ENCODE data around the gene PRKCA. TPM values are rescaled to one million over a fixed set of nuclear protein-coding genes. Genes with fewer than 3 reads are reported as not detected.

The PRKCA gene
- total RNA-seq, 1 donor from 2014 or later: 29.0 TPM

- Histone ChIP-seq H3K9me3 (no peaks in the 10 kb centered on the region), H3K36me3 (no peaks in the 10 kb centered on the region), H3K27me3 (ENCODE audit: low read depth) (no peaks in the 10 kb centered on the region), H3K4me3 (no peak overlapping the region), H3K4me1 (no peaks in the 10 kb centered on the region), H3K27ac (no peak overlapping the region)
- ATAC-seq (no peak), DNase-seq (no peak)
- no peak for TF ChIP-seq CTCF (IDR thresholded peaks at IDR 0.05)
- intact Hi-C loops (cut with DNase I): no loop called here
Observed at GRCh38 chr17:66562119-66562518, 259.7 kb downstream of the PRKCA start.

GRCh38 chr17:66564992-66565465, 262.6 kb downstream of the PRKCA start:
- no peaks in the 10 kb centered on the region for H3K9me3 ChIP-seq
- ATAC-seq: no peak

GRCh38 chr17:66567234-66568170, 265.1 kb downstream of the PRKCA start:
- Histone ChIP-seq H3K9me3 (no peaks in the 10 kb centered on the region), H3K36me3 (no peaks in the 10 kb centered on the region), H3K27ac (no peak overlapping the region), H3K27me3 (ENCODE audit: low read depth) (no peaks in the 10 kb centered on the region), H3K4me3 (no peak overlapping the region), H3K4me1 (no peaks in the 10 kb centered on the region)
- ATAC-seq (peak; percentile 88), DNase-seq (peak; percentile 81)
- intact Hi-C loops (cut with DNase I): no loop called here
- peak; percentile 80 for TF ChIP-seq CTCF (IDR thresholded peaks at IDR 0.05)

More at GRCh38 chr17:66564992-66565465, 262.6 kb downstream of the PRKCA start:
- Histone ChIP-seq H3K27me3 (ENCODE audit: low read depth) (no peaks in the 10 kb centered on the region), H3K27ac (no peak overlapping the region), H3K4me3 (no peak overlapping the region), H3K36me3 (no peaks in the 10 kb centered on the region), H3K4me1 (no peaks in the 10 kb centered on the region)
- intact Hi-C loops (cut with DNase I): no loop called here
- no peak for TF ChIP-seq CTCF (IDR thresholded peaks at IDR 0.05)
- DNase-seq: no peak

- no peak for TF ChIP-seq CTCF (IDR thresholded peaks at IDR 0.05)
Observed at GRCh38 chr17:66569572-66569971, 267.2 kb downstream of the PRKCA start.

GRCh38 chr17:66570447-66571195, 268.2 kb downstream of the PRKCA start:
- Histone ChIP-seq H3K27ac (no peak overlapping the region), H3K36me3 (no peaks in the 10 kb centered on the region), H3K4me1 (no peaks in the 10 kb centered on the region), H3K4me3 (no peak overlapping the region), H3K9me3 (no peaks in the 10 kb centered on the region), H3K27me3 (ENCODE audit: low read depth) (no peaks in the 10 kb centered on the region)
- no peak for ATAC-seq
- intact Hi-C loops (cut with DNase I): no loop called here
- no peak for TF ChIP-seq CTCF (IDR thresholded peaks at IDR 0.05)
- no peak for DNase-seq

More at GRCh38 chr17:66569572-66569971, 267.2 kb downstream of the PRKCA start:
- H3K4me1 ChIP-seq: no peaks in the 10 kb centered on the region
- H3K4me3 ChIP-seq: no peak overlapping the region
- H3K9me3 ChIP-seq: no peaks in the 10 kb centered on the region
- H3K27ac ChIP-seq: no peak overlapping the region
- no peaks in the 10 kb centered on the region for H3K36me3 ChIP-seq
- DNase-seq (no peak), ATAC-seq (no peak)
- H3K27me3 ChIP-seq (ENCODE audit: low read depth): no peaks in the 10 kb centered on the region
- intact Hi-C loops (cut with DNase I): no loop called here
